ENCODE data around the gene ZBTB38. TPM values are rescaled to one million over a fixed set of nuclear protein-coding genes. Genes with fewer than 3 reads are reported as not detected.

Gene ZBTB38
- total RNA-seq, 3 donors from 2014 or later, result 96.0 to 153 (median 144) TPM

GRCh38 chr3:141337523-141337854 lies 30.8 kb upstream of the ZBTB38 start:
- Histone ChIP-seq H3K36me3 (ENCODE audit: low read depth) (no peaks in the 10 kb centered on the region), H3K4me1 (ENCODE audit: low read depth) (peaks cover 6% of the 10 kb centered on the region), H3K4me3 (no peak overlapping the region), H3K9me3 (no peaks in the 10 kb centered on the region)
- intact Hi-C loops (cut with DNase I, micrococcal nuclease), result no loop called here
- TF ChIP-seq CTCF (IDR thresholded peaks at IDR 0.05), result no peak
- DNase-seq (no peak), ATAC-seq (no peak)

GRCh38 chr3:141337991-141338390 lies 30.3 kb upstream of the ZBTB38 start:
- Histone ChIP-seq H3K4me3 (no peak overlapping the region), H3K9me3 (no peaks in the 10 kb centered on the region), H3K36me3 (ENCODE audit: low read depth) (no peaks in the 10 kb centered on the region), H3K4me1 (ENCODE audit: low read depth) (peaks cover 5% of the 10 kb centered on the region)
- intact Hi-C loops (cut with DNase I, micrococcal nuclease), result no loop called here
- TF ChIP-seq CTCF (IDR thresholded peaks at IDR 0.05), result no peak
- ATAC-seq (no peak), DNase-seq (no peak)

- intact Hi-C loops (cut with DNase I, micrococcal nuclease), result no loop called here
- DNase-seq, result no peak
- H3K9me3 ChIP-seq, result no peaks in the 10 kb centered on the region
- no peak overlapping the region for H3K4me3 ChIP-seq
- ATAC-seq, result no peak
- H3K4me1 ChIP-seq (ENCODE audit: low read depth), result no peaks in the 10 kb centered on the region
- H3K36me3 ChIP-seq (ENCODE audit: low read depth), result no peaks in the 10 kb centered on the region
- no peak for TF ChIP-seq CTCF (IDR thresholded peaks at IDR 0.05)
Observed at GRCh38 chr3:141338881-141339280, 29.4 kb upstream of the ZBTB38 start.

- H3K4me1 ChIP-seq (ENCODE audit: low read depth), result peaks cover 7% of the 10 kb centered on the region
- H3K9me3 ChIP-seq, result no peaks in the 10 kb centered on the region
- no peaks in the 10 kb centered on the region for H3K36me3 ChIP-seq (ENCODE audit: low read depth)
- H3K4me3 ChIP-seq, result no peak overlapping the region
- intact Hi-C loops (cut with DNase I, micrococcal nuclease), result no loop called here
- TF ChIP-seq CTCF (IDR thresholded peaks at IDR 0.05), result no peak
- DNase-seq (no peak), ATAC-seq (no peak)
Observed at GRCh38 chr3:141341536-141341935, 26.8 kb upstream of the ZBTB38 start.

- Histone ChIP-seq H3K4me3 (no peak overlapping the region), H3K36me3 (ENCODE audit: low read depth) (no peaks in the 10 kb centered on the region), H3K9me3 (no peaks in the 10 kb centered on the region), H3K4me1 (ENCODE audit: low read depth) (peaks cover 7% of the 10 kb centered on the region)
- DNase-seq (no peak), ATAC-seq (no peak)
- intact Hi-C loops (cut with DNase I, micrococcal nuclease), result no loop called here
- TF ChIP-seq CTCF (IDR thresholded peaks at IDR 0.05), result no peak
Observed at GRCh38 chr3:141342386-141342785, 25.9 kb upstream of the ZBTB38 start.

GRCh38 chr3:141343077-141343476 lies 25.2 kb upstream of the ZBTB38 start:
- Histone ChIP-seq H3K4me3 (no peak overlapping the region), H3K9me3 (no peaks in the 10 kb centered on the region), H3K4me1 (ENCODE audit: low read depth) (peaks cover 7% of the 10 kb centered on the region), H3K36me3 (ENCODE audit: low read depth) (no peaks in the 10 kb centered on the region)
- ATAC-seq, result no peak
- intact Hi-C loops (cut with DNase I, micrococcal nuclease), result no loop called here
- TF ChIP-seq CTCF (IDR thresholded peaks at IDR 0.05), result no peak
- no peak for DNase-seq
